HG03378 (cell line): ENCODE data around the gene SLC24A4.

Experiments used
- ATAC-seq: cut with Tn5 transposase; IDR thresholded peaks from one replicate; pipeline ENCODE4 v1.9.1; 2021; ENCODE audit warnings: mild to moderate bottlenecking, moderate library complexity; ENCODE audit not compliant: unreplicated experiment

Gene SLC24A4

GRCh38 chr14:92433407-92433806 lies 110.4 kb downstream of the SLC24A4 start:
- no peak for ATAC-seq

GRCh38 chr14:92435154-92435553 lies 112.2 kb downstream of the SLC24A4 start:
- no peak for ATAC-seq

DNA sequence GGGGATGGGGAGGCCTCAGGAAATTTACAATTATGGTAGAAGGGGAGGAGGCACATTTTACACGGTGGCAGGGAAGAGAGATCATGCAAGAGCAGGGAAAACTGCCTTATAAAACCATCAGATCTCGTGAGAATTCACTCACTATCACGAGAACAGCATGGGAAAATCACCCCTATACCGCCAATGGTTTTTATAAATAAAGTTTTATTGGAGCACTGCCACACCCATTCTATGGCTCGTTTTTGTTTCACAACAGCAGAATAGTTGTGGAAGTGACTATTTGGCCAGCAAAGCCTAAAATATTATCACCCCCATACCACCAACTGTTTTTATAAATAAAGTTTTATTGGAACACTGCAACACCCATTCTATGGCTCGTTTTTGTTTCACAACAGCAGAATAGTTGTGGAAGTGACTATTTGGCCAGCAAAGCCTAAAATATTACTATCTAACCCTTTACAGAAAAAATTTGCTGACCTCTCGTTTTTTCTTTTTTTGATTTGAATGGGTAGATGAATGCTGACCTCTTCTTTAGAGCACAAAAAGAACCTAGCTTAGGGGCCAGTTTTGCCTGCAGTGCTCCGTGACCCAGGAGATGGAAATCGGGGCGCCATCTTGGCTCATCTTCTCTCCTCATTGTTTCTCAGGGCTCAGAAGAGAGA lies 113.3 kb downstream of the SLC24A4 start:
- no peak for ATAC-seq

- ATAC-seq = no peak
Observed at GRCh38 chr14:92437309-92437708, 114.3 kb downstream of the SLC24A4 start.

DNA sequence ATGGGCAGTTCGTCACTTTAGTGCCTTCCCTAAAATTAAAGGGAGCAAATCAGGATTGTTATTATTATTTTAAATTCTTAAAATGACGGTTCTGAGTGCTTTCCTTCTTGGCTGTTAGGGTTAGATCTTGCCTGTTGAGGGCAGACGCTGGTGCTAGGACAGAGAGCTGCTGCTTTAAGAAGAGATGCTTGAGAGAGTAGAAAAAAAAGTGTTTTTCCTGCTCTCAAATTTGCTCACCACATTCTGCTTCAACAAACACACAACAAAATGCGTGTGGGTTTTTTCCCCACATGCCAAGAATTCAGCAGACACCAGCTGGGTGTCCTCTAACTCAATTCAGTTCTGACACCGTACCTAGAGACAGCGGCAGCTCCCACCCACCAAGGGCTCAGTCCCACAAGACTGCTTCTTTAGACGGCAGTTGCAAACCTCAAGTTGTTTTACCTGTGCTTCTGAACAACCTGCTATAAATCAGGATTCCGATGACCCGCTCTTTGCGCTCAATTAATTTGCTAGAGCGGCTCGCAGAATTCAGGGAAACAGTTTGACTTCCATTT lies 114.8 kb downstream of the SLC24A4 start:
- no peak for ATAC-seq

- ATAC-seq = no peak
Observed at GRCh38 chr14:92439537-92440344, 116.8 kb downstream of the SLC24A4 start.

GRCh38 chr14:92440345-92441003 lies 117.5 kb downstream of the SLC24A4 start:
- no peak for ATAC-seq

GRCh38 chr14:92441751-92442504 lies 119.0 kb downstream of the SLC24A4 start:
- no peak for ATAC-seq

GRCh38 chr14:92443167-92443566 lies 120.2 kb downstream of the SLC24A4 start:
- ATAC-seq = no peak

DNA sequence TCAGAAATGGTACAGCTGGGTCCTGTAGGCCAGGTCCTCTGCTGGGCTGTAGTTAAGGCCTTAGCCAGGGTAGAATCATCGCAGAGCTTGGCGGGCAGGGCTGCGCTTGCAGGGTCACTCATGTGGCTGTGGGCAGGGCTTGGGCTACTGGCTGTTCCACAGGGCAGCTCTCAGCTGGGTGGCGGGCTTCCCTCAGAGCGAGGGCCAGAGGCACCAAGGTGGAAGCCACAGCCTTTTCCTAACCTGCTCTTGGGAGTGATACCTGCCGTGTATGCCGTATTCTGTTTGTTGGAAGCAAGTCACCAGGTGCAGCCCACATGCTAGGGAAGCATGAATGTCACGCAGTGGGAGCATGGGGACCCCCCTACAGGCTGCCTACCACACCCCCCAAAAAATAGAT lies 120.8 kb downstream of the SLC24A4 start:
- no peak for ATAC-seq

- no peak for ATAC-seq
Observed at GRCh38 chr14:92446771-92447170, 123.8 kb downstream of the SLC24A4 start.

DNA sequence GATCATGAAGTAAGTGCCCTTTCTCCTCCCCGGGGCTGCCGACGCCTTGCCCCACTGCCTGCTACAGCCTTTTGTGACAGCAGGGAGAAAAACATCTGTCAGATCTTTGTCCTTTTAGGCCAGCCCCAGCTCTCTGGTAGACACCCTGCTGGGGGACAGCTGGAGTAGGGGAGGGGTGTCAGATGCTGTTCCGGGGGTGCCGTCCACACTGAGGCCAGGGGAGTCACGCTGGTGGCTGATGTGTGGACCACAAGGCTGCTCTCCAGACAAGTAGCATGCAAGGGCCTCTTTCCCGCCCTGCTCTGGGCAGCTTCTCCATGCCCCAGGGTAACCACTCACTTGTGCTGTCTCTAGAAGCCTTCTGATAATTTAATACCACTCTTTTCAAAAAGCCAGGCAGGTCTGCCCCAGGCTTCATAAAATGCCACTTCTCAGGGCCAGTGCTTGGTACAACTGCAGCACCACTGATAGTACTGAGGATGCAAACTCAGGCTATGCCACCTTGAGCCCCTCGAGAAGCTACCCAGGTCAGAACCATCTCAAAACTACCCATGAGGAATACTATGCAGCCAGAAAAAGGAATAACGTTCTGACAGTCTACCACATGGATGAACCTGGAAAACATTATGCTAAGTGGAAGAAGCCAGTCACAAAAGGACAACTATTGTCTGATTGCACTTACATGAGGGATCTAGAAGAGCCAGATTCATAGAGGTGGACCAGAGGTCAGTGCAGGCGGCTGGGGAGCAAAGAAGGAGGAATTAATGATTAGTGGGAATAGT lies 124.6 kb downstream of the SLC24A4 start:
- ATAC-seq = no peak

- no peak for ATAC-seq
Observed at GRCh38 chr14:92448786-92449185, 125.8 kb downstream of the SLC24A4 start.

GRCh38 chr14:92449404-92450181 lies 126.6 kb downstream of the SLC24A4 start:
- no peak for ATAC-seq

DNA sequence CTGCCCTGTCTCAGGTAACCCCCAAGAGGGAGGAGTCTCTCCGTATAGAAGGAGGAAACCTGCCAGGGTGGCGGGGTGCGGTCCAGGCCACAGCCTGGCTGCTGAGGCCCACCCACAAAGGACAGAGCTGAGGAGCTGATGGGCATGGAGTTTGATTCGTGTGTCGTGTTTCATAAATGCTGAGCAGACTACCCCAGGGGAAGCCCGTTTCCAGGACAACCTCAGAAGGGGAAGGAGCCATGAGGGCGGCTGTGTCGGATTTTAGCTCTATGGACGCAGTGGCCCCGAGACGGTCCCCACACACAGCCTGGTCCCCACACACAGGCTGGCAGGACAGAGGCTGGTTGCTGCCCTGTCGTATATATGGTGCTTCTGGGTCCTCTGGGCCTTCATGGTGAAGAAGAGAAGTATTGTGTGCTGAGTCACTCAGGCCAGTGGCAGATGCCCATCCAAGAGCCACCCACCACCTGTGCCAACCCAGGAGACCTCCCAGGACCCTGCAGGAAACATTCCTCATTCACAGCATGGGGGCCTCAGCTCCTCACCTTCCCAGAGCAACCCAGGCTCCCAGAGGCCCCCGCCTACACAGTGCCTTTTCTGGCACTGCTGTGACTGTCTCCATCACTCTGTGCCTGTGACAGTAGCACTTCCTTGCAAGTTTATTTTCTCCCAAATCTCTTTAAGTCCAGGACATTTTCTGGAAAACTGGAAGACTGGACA lies 127.5 kb downstream of the SLC24A4 start:
- no peak for ATAC-seq

DNA sequence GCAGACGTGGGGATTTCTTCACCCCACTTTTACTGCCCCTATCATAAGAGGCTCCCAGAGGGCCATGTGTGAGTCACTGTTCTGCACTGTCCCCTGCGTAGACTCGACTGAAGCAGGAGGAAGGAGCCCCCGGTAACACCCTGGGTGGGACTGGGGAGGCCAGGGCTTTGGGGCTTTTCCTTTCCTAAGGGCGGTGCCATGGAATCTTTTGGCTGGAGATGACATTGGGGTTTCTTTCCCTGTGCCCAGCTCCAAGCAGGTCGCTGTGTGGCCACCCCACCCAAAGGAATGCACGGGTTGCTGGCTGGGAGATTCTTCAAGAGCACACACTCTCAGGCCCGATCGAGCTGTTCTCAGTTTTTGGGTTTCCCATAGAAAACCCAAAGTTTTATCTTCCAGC lies 128.3 kb downstream of the SLC24A4 start:
- no peak for ATAC-seq

DNA sequence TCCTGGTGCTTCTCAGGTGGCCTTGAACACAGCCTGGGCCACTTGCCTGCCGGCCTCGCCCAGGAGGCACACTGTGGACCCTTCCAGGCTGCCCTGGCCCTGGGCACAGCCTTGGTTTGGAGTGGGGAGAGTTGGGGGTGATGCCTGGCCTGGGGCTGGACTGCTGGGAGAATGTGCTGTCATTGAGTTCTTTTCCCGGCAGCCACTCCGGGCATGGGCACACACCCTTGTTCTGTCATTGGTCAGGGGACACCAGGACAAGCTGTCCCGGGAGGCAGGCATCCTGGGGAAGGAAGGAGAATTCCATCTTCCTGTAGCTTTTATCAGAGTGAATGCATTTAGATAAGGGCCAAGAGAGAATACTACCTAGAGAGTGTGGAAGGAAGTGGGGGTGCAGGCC lies 128.8 kb downstream of the SLC24A4 start:
- no peak for ATAC-seq

- no peak for ATAC-seq
Observed at GRCh38 chr14:92452471-92452870, 129.5 kb downstream of the SLC24A4 start.

DNA sequence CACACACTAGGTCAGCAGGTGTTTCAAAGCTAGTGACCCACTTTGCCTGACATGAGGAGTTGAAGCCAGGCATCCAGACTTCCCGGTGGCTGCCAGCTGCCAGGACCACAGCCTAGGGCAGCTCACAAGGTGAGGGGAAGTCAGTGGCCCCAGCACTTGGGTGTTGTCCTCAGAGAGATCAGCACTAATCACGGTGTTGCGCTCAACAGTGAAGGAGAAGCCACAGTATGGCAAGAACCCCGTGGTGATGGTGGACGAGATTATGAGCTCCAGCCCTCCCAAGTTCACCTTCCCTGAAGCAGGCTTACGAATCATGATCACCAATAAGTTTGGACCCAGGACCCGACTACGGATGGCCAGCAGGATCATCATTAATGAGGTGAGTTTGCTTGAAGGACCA lies 130.7 kb downstream of the SLC24A4 start:
- no peak for ATAC-seq
